MCF 10A (cell line): ENCODE results near the gene SIX5. TPM values are rescaled to one million over a fixed set of nuclear protein-coding genes. Genes with fewer than 3 reads are reported as not detected.

Experiments
- BruUV-seq: library from RNA; stranded (reverse); fragments of 400-500 nt; replicated peaks from 2 replicates; lab custom pipeline; 2021; lab: Mats Ljungman, UMichigan
- CTCF ChIA-PET: fragments of 300-600 bp; sonication (Branson Sonifier 250); formaldehyde crosslinking; extraction: SDS; loops from one replicate; lab custom pipeline; 2021; ENCODE audit warnings: antibody characterized with exemption, inconsistent platforms; lab: Yijun Ruan, JAX
- POLR2A ChIA-PET: fragments of 300-600, 350-650 bp; sonication (Branson Sonifier 250); formaldehyde crosslinking; extraction: SDS; loops from one replicate; lab custom pipeline; 2020; ENCODE audit warnings: antibody characterized with exemption, inconsistent platforms; lab: Yijun Ruan, JAX
- DNase-seq: peaks from one replicate; pipeline ENCODE4 v3.0.0-alpha.2; 2018; ENCODE audit not compliant: unreplicated experiment
- H3K27ac Mint-ChIP-seq: one replicate; pipeline ENCODE4 v1.8.0; 2022; ENCODE audit warnings: mild to moderate bottlenecking, low read depth, mixed read lengths; ENCODE audit not compliant: unreplicated experiment
- H3K27me3 Mint-ChIP-seq: one replicate; pipeline ENCODE4 v1.8.0; 2022; ENCODE audit warnings: mixed read lengths; ENCODE audit not compliant: insufficient read depth, unreplicated experiment
- H3K36me3 Mint-ChIP-seq: one replicate; pipeline ENCODE4 v1.8.0; 2022; ENCODE audit warnings: mild to moderate bottlenecking, moderate library complexity, mixed read lengths; ENCODE audit not compliant: insufficient read depth, unreplicated experiment
- H3K4me1 Mint-ChIP-seq: one replicate; pipeline ENCODE4 v1.8.0; 2022; ENCODE audit warnings: mixed read lengths; ENCODE audit not compliant: insufficient read depth, unreplicated experiment
- H3K4me3 Mint-ChIP-seq: one replicate; pipeline ENCODE4 v1.8.0; 2022; ENCODE audit warnings: mild to moderate bottlenecking, moderate library complexity, mixed read lengths; ENCODE audit not compliant: unreplicated experiment
- H3K9me3 Mint-ChIP-seq: one replicate; pipeline ENCODE4 v1.8.0; 2022; ENCODE audit warnings: mixed read lengths; ENCODE audit not compliant: unreplicated experiment
- intact Hi-C: fragments of 100-400 bp; cut with micrococcal nuclease; formaldehyde crosslinking; loops from 2 replicates; pipeline ENCODE4 v1.14.1; 2022
- total RNA-seq: library from RNA; stranded (reverse); gene quantifications from 2 replicates; pipeline ENCODE4 v1.2.3, GENCODE V29; 2022
- TF ChIP-seq, protein P1 (sequence below): fragments of 200-600 bp; IDR thresholded peaks from one replicate; pipeline ENCODE4 v1.8.0; 2022; ENCODE audit warnings: antibody characterized with exemption, mild to moderate bottlenecking; ENCODE audit not compliant: unreplicated experiment

The SIX5 gene
- total RNA-seq, 1 experiment from 2014 or later, result 19.6 TPM

DNA sequence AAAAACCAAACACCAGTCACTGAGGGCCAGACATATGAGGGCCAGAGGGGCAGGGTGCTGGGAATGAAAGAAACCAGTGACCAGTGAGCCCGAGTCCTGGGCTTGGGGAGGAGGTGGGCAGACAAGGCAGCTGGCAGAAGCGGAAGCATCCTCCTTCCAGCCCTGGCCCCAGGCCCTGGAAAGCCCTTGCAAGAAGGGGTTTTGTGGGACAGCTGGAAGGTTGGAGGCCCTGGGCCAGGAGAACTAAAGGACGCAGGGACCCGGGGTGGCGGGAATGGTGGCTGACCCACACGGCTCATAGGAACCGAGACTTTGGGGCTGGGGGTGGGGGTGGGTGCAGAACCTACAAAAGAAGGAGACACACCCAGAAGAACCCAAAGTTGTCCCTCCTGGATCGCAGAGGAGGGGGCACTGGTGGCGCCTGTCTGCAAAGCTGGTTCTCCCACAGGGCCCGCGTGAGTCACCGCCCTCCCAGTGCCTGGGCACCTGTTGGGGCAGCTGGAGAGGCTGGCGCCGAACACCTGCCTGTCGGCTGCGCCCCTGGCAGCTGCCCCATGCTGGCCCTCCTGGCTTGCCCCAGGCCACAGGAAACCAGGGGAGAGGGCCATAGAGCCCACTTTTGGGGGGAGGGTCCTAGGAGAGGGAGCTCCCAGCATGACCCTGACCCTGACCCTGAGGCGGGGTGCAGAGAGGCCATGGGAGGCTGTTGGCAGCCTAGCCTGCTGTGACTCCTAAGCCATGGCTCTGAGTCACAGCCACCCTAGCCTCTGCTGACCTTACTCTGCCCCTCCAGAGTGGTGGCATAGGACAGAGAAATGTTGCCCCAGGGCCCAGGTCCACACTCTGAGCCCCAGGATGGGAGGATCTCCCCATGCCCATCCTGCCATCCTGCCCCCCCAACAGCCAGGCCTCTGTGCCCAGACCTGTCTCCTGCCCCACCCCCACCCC, 12.4 kb upstream of the SIX5 start:
- H3K4me1 Mint-ChIP-seq, result peaks cover 28% of the 10 kb centered on the region
- H3K4me3 Mint-ChIP-seq, result peak overlapping the region; percentile 58
- no peaks in the 10 kb centered on the region for H3K9me3 Mint-ChIP-seq
- H3K27ac Mint-ChIP-seq, result peak overlapping the region; percentile 35
- peaks cover 32% of the 10 kb centered on the region for H3K36me3 Mint-ChIP-seq
- CTCF ChIA-PET, result interaction anchor here (2.5 kb wide), 2 partner anchors 12 to 17 kb away, joined by 11 to 15 read pairs; partner anchors contain the start of gene SIX5
- no TSS peak for BruUV-seq
- TF ChIP-seq, protein P1, sequence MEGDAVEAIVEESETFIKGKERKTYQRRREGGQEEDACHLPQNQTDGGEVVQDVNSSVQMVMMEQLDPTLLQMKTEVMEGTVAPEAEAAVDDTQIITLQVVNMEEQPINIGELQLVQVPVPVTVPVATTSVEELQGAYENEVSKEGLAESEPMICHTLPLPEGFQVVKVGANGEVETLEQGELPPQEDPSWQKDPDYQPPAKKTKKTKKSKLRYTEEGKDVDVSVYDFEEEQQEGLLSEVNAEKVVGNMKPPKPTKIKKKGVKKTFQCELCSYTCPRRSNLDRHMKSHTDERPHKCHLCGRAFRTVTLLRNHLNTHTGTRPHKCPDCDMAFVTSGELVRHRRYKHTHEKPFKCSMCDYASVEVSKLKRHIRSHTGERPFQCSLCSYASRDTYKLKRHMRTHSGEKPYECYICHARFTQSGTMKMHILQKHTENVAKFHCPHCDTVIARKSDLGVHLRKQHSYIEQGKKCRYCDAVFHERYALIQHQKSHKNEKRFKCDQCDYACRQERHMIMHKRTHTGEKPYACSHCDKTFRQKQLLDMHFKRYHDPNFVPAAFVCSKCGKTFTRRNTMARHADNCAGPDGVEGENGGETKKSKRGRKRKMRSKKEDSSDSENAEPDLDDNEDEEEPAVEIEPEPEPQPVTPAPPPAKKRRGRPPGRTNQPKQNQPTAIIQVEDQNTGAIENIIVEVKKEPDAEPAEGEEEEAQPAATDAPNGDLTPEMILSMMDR, result no peak
- POLR2A ChIA-PET, result interaction anchor here (1.1 to 5.1 kb wide), 8 partner anchors 9 to 104 kb away, joined by 3 to 102 read pairs (median 10); partner anchors contain the start of genes DMWD, QPCTL, SIX5 and SNRPD2
- intact Hi-C loops, result no loop called here
- no peaks in the 10 kb centered on the region for H3K27me3 Mint-ChIP-seq
- peak; percentile 75 for DNase-seq

DNA sequence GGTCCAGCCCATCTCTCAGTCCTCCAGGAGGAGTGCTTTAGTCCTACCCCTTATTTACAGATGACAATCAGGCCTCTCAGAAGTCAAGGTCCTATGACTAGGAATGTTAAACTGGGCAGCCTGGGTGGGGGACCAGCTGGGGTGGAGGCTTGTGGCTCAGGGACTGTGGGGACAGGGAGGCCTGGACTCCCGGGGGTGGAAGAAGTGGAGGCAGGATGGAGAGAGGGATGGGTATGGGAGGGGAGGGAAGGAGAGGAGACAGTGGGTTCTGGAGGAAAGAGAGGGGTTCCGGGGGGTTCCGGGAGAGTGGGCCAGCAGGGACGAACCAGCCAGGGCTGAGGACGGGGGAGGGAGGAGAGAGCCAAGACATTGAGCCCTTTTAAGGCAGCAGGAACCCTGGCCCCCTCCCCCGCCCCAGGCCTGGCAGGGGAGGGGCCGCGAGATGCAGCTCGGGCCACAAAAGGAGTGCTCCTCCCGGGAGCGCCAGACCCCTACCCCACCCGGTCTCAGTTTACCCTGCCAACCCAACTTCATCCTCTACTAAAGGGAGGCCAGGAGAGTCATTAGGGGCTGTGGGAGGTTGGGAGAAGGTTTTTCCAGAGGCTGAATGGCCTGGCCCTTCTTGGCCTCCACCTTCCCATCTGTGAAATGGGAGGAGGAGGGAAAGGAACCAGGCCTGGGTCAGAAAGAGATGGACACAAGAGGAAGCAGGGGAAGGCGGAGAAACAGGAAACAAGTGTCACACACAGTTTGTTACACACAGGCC, 11.6 kb upstream of the SIX5 start:
- BruUV-seq, result no TSS peak
- peak overlapping the region; percentile 35 for H3K27ac Mint-ChIP-seq

GRCh38 chr19:45780146-45780447, 11.0 kb upstream of the SIX5 start:
- Mint-ChIP-seq H3K4me1 (peaks cover 28% of the 10 kb centered on the region), H3K9me3 (no peaks in the 10 kb centered on the region), H3K27me3 (no peaks in the 10 kb centered on the region), H3K36me3 (peaks cover 29% of the 10 kb centered on the region), H3K4me3 (no peak overlapping the region), H3K27ac (no peak overlapping the region)
- ChIA-PET CTCF (no interaction called here), POLR2A (interaction anchor here (1.2 to 5.1 kb wide), 2 partner anchors 11 to 63 kb away, joined by 5 to 102 read pairs; partner anchors contain the start of gene SIX5)
- TF ChIP-seq, protein P1, result no peak
- no TSS peak for BruUV-seq
- DNase-seq, result no peak
- intact Hi-C loops, result no loop called here

More for the DNA sequence above, 11.6 kb upstream of the SIX5 start:
- H3K9me3 Mint-ChIP-seq, result no peaks in the 10 kb centered on the region
- H3K27me3 Mint-ChIP-seq, result no peaks in the 10 kb centered on the region
- CTCF ChIA-PET, result interaction anchor here (2.5 kb wide), 1 partner anchor 11 kb away, joined by 15 read pairs; the partner anchor contains the start of gene SIX5
- H3K4me3 Mint-ChIP-seq, result peak overlapping the region; percentile 58
- TF ChIP-seq, protein P1, result no peak
- peaks cover 26% of the 10 kb centered on the region for H3K36me3 Mint-ChIP-seq
- intact Hi-C loops, result no loop called here
- no peak for DNase-seq
- peaks cover 28% of the 10 kb centered on the region for H3K4me1 Mint-ChIP-seq
- POLR2A ChIA-PET, result interaction anchor here (1.2 to 5.1 kb wide), 5 partner anchors 8 to 64 kb away, joined by 5 to 102 read pairs (median 15); partner anchors contain the start of genes DMWD and SIX5
